Ovary (tissue), 3 donors: ENCODE measurements around the gene EXOC6B.

Experiments used
- EP300 ChIP-seq: sonication (generic); formaldehyde crosslinking; IDR thresholded peaks from one replicate; pipeline ENCODE4 v1.6.1; 2017; ENCODE audit warnings: antibody characterized with exemption
- POLR2A ChIP-seq: fragments of 450-650 bp; IDR thresholded peaks from one replicate; pipeline ENCODE4 v1.6.1; 2017; ENCODE audit warnings: antibody characterized with exemption, mild to moderate bottlenecking, moderate library complexity
- TF ChIP-seq, protein P1 (sequence below), 3 donors: fragments of 450-650 bp in 2 of 3; fragments of 200-600 bp in 1 of 3; IDR thresholded peaks; one replicate each; pipeline versions ENCODE4 v1.5.1 to v1.8.0; 2016 to 2022; ENCODE audit warnings: antibody characterized with exemption in 3 of 3, mild to moderate bottlenecking in 1 of 3
- donor health status: DM: no; HTN: no; CAD: no.

DNA sequence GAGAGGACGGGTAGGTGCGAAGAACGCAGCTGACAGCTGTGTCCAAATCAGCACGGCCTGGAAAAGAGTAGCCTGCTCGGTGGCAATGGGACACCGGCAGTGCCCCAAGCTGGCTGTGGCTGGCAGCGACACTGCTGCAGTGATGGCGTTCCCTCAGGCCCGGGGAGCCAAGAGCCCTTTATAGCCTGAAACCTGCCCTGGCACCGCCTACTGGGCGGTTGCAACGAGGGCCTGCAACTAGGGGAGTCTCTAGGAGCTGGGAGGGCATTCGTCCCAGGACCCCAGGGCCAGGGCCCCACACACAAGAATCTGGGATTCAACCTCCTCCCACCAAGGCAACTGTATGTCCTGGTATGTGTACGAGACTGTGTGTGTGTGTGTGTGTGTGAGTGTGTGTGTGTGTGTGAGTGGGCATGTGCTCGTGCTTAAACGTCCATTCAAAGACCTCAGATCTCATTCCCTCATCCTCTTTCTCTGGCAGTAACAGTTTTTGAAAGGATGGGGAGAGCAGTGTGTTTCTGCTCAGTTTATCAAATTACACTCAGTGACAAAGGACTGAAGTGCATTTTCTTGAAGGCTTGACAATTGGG lies 671.4 kb downstream of the EXOC6B start:
- TF ChIP-seq, protein P1, sequence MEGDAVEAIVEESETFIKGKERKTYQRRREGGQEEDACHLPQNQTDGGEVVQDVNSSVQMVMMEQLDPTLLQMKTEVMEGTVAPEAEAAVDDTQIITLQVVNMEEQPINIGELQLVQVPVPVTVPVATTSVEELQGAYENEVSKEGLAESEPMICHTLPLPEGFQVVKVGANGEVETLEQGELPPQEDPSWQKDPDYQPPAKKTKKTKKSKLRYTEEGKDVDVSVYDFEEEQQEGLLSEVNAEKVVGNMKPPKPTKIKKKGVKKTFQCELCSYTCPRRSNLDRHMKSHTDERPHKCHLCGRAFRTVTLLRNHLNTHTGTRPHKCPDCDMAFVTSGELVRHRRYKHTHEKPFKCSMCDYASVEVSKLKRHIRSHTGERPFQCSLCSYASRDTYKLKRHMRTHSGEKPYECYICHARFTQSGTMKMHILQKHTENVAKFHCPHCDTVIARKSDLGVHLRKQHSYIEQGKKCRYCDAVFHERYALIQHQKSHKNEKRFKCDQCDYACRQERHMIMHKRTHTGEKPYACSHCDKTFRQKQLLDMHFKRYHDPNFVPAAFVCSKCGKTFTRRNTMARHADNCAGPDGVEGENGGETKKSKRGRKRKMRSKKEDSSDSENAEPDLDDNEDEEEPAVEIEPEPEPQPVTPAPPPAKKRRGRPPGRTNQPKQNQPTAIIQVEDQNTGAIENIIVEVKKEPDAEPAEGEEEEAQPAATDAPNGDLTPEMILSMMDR (IDR thresholded peaks at IDR 0.05), result no peak
- TF ChIP-seq POLR2A (no peak), EP300 (no peak)
